Subcutaneous adipose tissue (tissue), 4 donors: Measurements from ENCODE around the gene ZNF3. TPM values are rescaled to one million over a fixed set of nuclear protein-coding genes. Genes with fewer than 3 reads are reported as not detected.

Experiments used
- CTCF ChIP-seq: fragments of 450-650 bp; IDR thresholded peaks from one replicate; pipeline ENCODE4 v1.5.1; 2016; ENCODE audit warnings: low read depth, mild to moderate bottlenecking, control low read depth, antibody characterized with exemption, moderate library complexity
- total RNA-seq, 4 donors: library from RNA; depleted of rRNA; stranded (reverse); fragments of >200 nt; gene quantifications; one replicate each; pipeline ENCODE4 v1.1.0, GENCODE V29; 2016

ZNF3 gene
- total RNA-seq, 4 donors from 2014 or later = 14.8 to 29.3 (median 25.2) TPM

DNA sequence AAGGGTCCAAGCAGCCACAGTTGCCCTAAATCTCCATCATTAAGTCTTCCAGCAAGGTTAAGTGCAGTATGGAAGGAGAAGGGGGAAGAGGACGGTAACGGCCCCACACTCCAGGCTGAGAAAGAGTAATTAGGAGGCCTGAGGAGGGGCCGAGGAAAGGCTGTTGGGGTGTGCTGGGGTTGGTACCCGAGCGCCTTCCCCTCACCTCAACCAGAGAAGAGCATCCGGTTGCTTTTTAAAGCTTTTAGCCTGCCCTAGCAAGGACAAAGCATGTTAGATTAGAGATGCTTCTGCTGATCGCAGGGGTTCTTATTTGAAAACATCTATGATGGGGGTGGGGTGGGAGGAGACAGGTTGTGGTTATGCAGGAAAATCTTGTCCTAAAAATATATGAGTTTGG lies 40.9 kb downstream of the ZNF3 start:
- no peak for TF ChIP-seq CTCF

DNA sequence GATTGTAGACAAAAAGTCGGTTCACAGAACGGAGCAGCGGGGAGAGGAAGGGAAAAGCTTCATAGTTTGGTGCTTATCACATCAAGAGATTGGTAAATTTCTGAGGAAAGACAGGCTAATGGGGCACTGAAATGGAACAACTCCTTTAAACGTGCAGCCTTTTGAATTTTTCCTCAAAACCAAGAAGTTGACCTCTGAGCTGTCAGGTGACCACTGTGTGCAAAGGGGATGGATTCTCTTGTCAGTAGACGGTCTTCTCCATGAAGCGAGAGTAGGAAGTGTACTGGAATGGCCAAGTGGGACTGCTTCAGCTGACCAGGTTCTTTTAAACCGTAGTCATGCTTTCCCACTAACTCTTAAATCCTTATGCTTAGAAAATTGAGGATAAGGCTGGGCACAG lies 43.2 kb downstream of the ZNF3 start:
- TF ChIP-seq CTCF = no peak

DNA sequence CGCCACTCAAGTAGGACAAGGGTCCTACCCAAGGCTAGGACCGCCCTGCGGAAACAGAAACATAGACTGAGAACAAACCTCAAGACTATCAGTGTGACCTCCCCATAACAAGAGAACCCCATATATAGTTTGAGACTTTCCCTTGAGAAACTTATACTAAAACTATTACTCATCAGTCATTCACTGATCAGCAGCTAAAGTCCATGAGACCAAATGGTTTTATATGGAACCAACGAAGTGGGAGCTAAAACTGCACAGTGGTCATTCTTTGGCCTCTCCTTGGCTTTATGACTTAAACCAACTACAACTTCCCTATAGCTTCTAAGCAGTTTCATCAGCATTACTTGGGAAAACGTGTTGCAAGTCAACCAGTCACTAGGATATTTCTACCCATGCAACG lies 45.6 kb downstream of the ZNF3 start:
- no peak for TF ChIP-seq CTCF

DNA sequence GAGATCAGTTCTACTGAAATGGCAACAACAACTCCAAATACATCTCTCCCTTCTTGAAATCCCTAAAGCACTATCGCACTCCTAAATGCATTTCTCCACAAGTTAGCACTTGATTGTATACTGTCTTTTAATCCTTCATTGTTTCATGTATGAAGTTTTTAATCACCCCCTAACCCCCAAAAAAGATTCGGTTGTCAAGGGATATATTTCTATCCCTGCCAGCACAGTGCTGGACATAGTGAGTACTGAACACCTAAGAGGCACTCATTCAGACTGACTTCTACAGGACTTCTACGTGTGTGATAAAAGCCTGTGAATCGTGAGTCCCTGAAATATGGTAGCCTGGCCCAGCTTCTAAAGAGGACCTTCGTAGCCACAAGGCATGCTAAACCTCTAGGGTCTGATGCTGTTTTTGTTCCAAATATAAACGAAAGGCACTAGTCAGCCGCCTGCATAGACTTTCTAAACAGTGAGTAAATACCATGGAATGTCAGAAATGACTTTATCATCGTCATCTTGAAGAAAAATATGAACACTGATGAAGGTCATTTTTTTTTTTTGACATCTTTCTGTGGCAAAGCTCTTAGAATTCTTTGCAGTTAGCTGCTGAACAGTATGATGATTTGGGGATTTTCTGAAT lies 46.5 kb downstream of the ZNF3 start:
- no peak for TF ChIP-seq CTCF

GRCh38 chr7:100033526-100033925 lies 48.0 kb downstream of the ZNF3 start:
- no peak for TF ChIP-seq CTCF

DNA sequence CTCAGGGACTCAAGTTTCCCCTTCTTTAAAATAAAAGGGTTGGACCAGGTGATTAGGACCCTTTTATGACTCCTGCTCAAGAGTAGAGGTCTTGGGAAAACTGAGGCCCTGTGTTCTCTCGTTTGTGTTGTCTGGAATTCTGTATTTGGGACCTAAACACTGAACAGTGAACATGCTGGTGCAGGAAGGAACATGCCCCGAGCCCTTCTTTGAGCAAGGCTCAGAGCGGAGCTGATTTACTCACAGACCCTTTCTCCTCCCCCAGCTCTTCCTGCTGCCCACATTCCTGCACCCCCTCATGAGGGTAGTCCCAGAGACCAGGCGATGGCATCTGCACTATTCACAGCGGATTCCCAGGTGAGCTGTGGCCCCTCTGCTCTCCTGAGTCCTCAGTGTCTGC lies 51.9 kb downstream of the ZNF3 start:
- TF ChIP-seq CTCF = no peak

DNA sequence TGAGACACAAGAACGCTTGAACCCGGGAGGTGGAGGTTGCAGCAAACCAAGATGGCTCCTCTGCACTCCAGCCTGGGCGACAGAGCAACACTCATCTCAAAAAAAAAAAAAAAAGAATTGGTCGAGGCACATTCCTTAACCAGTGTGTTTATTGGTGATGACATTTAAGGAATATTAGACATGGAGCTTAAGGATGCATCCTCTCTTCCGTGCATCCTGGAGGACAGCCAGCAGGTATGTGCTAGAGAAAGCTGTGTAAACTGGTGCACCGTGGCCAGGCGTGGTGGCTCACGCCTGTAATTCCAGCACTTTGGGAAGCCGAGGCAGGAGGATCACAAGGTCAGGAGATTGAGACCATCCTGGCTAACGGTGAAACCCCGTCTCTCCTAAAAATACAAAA lies 54.3 kb downstream of the ZNF3 start:
- TF ChIP-seq CTCF = no peak
